Loucy (cell line): Measurements from ENCODE around the gene IQCH.

Experiments used
- H2AFZ ChIP-seq: fragments of 200-600 bp; sonication (generic); 2 replicates; pipeline ENCODE4 v1.6.0; 2016; ENCODE audit warnings: antibody characterized with exemption, mild to moderate bottlenecking, low read length, moderate library complexity
- H3F3A ChIP-seq: fragments of 200-600 bp; 2 replicates; pipeline ENCODE4 v1.6.0; 2016; ENCODE audit warnings: antibody characterized with exemption, low read depth, mild to moderate bottlenecking
- H3K27me3 ChIP-seq: fragments of 200-600 bp; sonication (generic); 2 replicates; pipeline ENCODE4 v1.6.1; 2014; ENCODE audit warnings: low read length, mild to moderate bottlenecking; ENCODE audit not compliant: insufficient read depth, poor library complexity, severe bottlenecking
- H3K36me3 ChIP-seq: fragments of 200-600 bp; sonication (generic); 2 replicates; pipeline ENCODE4 v1.6.1; 2016; ENCODE audit warnings: low read length; ENCODE audit not compliant: insufficient read depth
- H3K4me1 ChIP-seq: fragments of 200-600 bp; sonication (generic); 2 replicates; pipeline ENCODE4 v1.5.1; 2014; ENCODE audit warnings: low read length, mild to moderate bottlenecking; ENCODE audit not compliant: insufficient read depth, poor library complexity, severe bottlenecking
- H3K4me2 ChIP-seq: fragments of 200-600 bp; sonication (generic); 2 replicates; pipeline ENCODE4 v1.6.0; 2014; ENCODE audit warnings: antibody characterized with exemption, low read length, low read depth, mild to moderate bottlenecking; ENCODE audit not compliant: poor library complexity, severe bottlenecking
- H3K4me3 ChIP-seq: fragments of 200-600 bp; sonication (generic); 2 replicates; pipeline ENCODE4 v1.5.1; 2014; ENCODE audit warnings: low read length, mild to moderate bottlenecking, mixed read lengths; ENCODE audit not compliant: poor library complexity, severe bottlenecking
- H3K79me2 ChIP-seq: fragments of 200-600 bp; sonication (generic); 2 replicates; pipeline ENCODE4 v1.6.1; 2014; ENCODE audit warnings: low read length; ENCODE audit not compliant: insufficient read depth
- H3K9ac ChIP-seq: fragments of 200-600 bp; sonication (generic); 2 replicates; pipeline ENCODE4 v1.6.0; 2014; ENCODE audit warnings: mild to moderate bottlenecking, low read depth, low read length, moderate library complexity; ENCODE audit not compliant: poor library complexity, severe bottlenecking
- H3K9me2 ChIP-seq: fragments of 200-600 bp; sonication (generic); replicated peaks from 2 replicates; pipeline ENCODE4 v1.6.1; 2016; ENCODE audit warnings: low read depth, low read length, mixed read lengths
- H3K9me3 ChIP-seq: fragments of 200-600 bp; sonication (generic); 2 replicates; pipeline ENCODE4 v1.6.1; 2014; ENCODE audit warnings: mild to moderate bottlenecking, antibody characterized with exemption, low read length, low read depth; ENCODE audit not compliant: insufficient read depth
- H4K20me1 ChIP-seq: fragments of 200-600 bp; sonication (generic); 2 replicates; pipeline ENCODE4 v1.6.0; 2014; ENCODE audit warnings: antibody characterized with exemption, low read length, mild to moderate bottlenecking; ENCODE audit not compliant: insufficient read depth, poor library complexity, severe bottlenecking
- EZH2phosphoT487 ChIP-seq: fragments of 200-600 bp; IDR thresholded peaks from 2 replicates; pipeline ENCODE4 v1.6.1; 2018; ENCODE audit warnings: antibody characterized with exemption, mild to moderate bottlenecking, moderate library complexity, borderline replicate concordance
- TF ChIP-seq, protein P1 (sequence below): fragments of 200-600 bp; sonication (generic); conservative IDR thresholded peaks from 2 replicates; pipeline ENCODE4 v1.5.1; 2014; ENCODE audit warnings: mild to moderate bottlenecking, antibody characterized with exemption, low read length

The IQCH gene

DNA sequence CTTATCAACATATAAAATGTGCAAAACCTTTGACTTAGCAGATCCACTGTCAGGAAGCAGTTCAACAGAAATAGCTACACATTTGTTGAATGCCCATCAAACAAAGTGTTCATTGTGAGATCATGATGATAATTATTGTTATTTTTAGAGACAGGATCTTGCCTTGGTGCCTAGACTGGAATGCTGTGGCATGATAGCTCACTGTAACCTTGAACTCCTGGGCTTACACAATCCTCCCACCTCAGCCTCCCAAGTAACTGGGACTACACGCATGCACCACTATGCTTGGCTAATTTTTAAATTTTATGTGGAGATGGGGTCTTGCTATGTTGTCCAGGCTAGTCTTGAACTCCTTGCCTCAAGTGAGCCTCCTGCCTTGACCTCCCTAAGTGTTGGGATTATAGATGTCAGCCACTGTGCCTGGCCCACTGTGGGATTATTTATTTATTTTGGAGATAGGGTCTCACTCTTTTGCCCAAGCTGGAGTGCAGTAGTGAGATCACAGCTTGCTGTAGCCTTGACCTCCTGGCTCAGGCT is 296.7 kb downstream of the IQCH start:
- peaks cover 64% of the 10 kb centered on the region for H3K4me1 ChIP-seq
- H3K27me3 ChIP-seq: no peaks in the 10 kb centered on the region
- H3K9me2 ChIP-seq: no peaks in the 10 kb centered on the region
- H3K4me3 ChIP-seq: no peak overlapping the region
- H3K9ac ChIP-seq: no peak overlapping the region
- peak overlapping the region; percentile 28 for H3K4me2 ChIP-seq
- H4K20me1 ChIP-seq: no peaks in the 10 kb centered on the region
- peaks cover 5% of the 10 kb centered on the region; the same call in 1 of the 2 replicates for H3F3A ChIP-seq
- no peak for TF ChIP-seq EZH2phosphoT487
- TF ChIP-seq, protein P1, sequence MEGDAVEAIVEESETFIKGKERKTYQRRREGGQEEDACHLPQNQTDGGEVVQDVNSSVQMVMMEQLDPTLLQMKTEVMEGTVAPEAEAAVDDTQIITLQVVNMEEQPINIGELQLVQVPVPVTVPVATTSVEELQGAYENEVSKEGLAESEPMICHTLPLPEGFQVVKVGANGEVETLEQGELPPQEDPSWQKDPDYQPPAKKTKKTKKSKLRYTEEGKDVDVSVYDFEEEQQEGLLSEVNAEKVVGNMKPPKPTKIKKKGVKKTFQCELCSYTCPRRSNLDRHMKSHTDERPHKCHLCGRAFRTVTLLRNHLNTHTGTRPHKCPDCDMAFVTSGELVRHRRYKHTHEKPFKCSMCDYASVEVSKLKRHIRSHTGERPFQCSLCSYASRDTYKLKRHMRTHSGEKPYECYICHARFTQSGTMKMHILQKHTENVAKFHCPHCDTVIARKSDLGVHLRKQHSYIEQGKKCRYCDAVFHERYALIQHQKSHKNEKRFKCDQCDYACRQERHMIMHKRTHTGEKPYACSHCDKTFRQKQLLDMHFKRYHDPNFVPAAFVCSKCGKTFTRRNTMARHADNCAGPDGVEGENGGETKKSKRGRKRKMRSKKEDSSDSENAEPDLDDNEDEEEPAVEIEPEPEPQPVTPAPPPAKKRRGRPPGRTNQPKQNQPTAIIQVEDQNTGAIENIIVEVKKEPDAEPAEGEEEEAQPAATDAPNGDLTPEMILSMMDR: no peak
- H3K9me3 ChIP-seq: no peaks in the 10 kb centered on the region
- peaks cover 10% of the 10 kb centered on the region; the same call in 1 of the 2 replicates for H3K36me3 ChIP-seq
- H2AFZ ChIP-seq: no peak overlapping the region
- peaks cover 71% of the 10 kb centered on the region for H3K79me2 ChIP-seq
